ENCODE results near the gene ACKR2. TPM values are rescaled to one million over a fixed set of nuclear protein-coding genes. Genes with fewer than 3 reads are reported as not detected.

Gene ACKR2
- total and polyA plus RNA-seq, 2 donors (not counting 3 experiments of a cell fraction or from before 2014, with no cell fraction given): 0.01 TPM; not detected in 1

DNA sequence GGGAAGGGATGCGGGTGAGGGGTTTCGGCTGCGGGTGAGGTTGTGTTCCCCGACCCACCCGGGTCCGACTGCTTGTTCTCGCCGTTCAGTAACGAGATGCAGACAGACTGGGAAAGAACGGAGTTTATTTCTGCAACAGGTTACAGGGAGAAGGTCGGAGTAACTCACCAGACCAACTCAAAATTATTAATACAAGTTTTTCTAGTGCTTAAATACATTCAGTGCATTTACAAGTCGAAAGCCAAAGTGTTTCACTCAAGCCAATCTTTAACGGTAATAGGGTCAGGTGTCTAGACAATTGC, 4.5 kb upstream of the ACKR2 start:
- H2AFZ ChIP-seq (ENCODE audit: low read depth, low read length): peak overlapping the region; percentile 91
- TF ChIP-seq GATA2 (IDR thresholded peaks at IDR 0.05; ENCODE audit: insufficient read depth, insufficient read length, low read depth, low read length) (no peak), EZH2 (IDR thresholded peaks at IDR 0.05; ENCODE audit: borderline replicate concordance, low read depth, low read length, severe bottlenecking) (no peak), POLR2AphosphoS5 (IDR thresholded peaks at IDR 0.05; ENCODE audit: insufficient read depth, low read depth, low read length) (no peak), FOS (IDR thresholded peaks at IDR 0.05; ENCODE audit: borderline replicate concordance, insufficient read depth, low read length) (no peak), MYC (IDR thresholded peaks at IDR 0.05; ENCODE audit: low read depth, low read length) (no peak), POLR2A (IDR thresholded peaks at IDR 0.05; ENCODE audit: low read depth, low read length) (no peak), JUN (IDR thresholded peaks at IDR 0.05; ENCODE audit: borderline replicate concordance, insufficient read depth, insufficient read length, low read depth) (no peak)
- TF ChIP-seq, protein P1, sequence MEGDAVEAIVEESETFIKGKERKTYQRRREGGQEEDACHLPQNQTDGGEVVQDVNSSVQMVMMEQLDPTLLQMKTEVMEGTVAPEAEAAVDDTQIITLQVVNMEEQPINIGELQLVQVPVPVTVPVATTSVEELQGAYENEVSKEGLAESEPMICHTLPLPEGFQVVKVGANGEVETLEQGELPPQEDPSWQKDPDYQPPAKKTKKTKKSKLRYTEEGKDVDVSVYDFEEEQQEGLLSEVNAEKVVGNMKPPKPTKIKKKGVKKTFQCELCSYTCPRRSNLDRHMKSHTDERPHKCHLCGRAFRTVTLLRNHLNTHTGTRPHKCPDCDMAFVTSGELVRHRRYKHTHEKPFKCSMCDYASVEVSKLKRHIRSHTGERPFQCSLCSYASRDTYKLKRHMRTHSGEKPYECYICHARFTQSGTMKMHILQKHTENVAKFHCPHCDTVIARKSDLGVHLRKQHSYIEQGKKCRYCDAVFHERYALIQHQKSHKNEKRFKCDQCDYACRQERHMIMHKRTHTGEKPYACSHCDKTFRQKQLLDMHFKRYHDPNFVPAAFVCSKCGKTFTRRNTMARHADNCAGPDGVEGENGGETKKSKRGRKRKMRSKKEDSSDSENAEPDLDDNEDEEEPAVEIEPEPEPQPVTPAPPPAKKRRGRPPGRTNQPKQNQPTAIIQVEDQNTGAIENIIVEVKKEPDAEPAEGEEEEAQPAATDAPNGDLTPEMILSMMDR (IDR thresholded peaks at IDR 0.05; ENCODE audit: extremely low read depth in 1 of 2, insufficient read depth in 1 of 2, low read depth in 1 of 2, low read length in 2 of 2): no peak
- TF ChIP-seq, protein P2, sequence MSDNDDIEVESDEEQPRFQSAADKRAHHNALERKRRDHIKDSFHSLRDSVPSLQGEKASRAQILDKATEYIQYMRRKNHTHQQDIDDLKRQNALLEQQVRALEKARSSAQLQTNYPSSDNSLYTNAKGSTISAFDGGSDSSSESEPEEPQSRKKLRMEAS (IDR thresholded peaks at IDR 0.05; ENCODE audit: insufficient read depth, insufficient read length): no peak
- POLR2A ChIA-PET: no interaction called here
- intact Hi-C loops (cut with micrococcal nuclease): loop anchor here (2.0 kb wide), 1 partner anchor 32 kb away; the partner anchor contains the start of gene CCDC13
- BruUV-seq (replicated peaks): no TSS peak
- H4K20me1 ChIP-seq (replicated peaks; ENCODE audit: control insufficient read depth, extremely low read depth, insufficient read depth, low read length): no peaks in the 10 kb centered on the region
- DNase-seq (ENCODE audit: low read depth, low spot score): no peak
- CTCF ChIA-PET: interaction anchor here (1.0 to 5.5 kb wide), 6 partner anchors 10 to 253 kb away, joined by 3 to 24 read pairs (median 5); no protein-coding TSS in a partner anchor
- no peaks in the 10 kb centered on the region for H3K9me1 ChIP-seq (replicated peaks; ENCODE audit: control insufficient read depth, extremely low read depth, insufficient read depth, low read length)
- H3K79me2 ChIP-seq (ENCODE audit: control insufficient read depth, insufficient read depth, low read length): peaks cover 37% of the 10 kb centered on the region
- H3K4me3 ChIP-seq (replicated peaks in 1 of 3; ENCODE audit: insufficient read depth in 1 of 3, low read depth in 1 of 3, low read length in 3 of 3): peak overlapping the region; percentile 11 to 77 (median 52)
- no peaks in the 10 kb centered on the region for H3K9me3 ChIP-seq (replicated peaks; ENCODE audit: control insufficient read depth, insufficient read depth, low read length)
- no peak overlapping the region for H3K27ac ChIP-seq (ENCODE audit: insufficient read depth, low read depth, low read length)
- H3K4me1 ChIP-seq (ENCODE audit: control insufficient read depth, extremely low read depth, insufficient read depth, low read length): peaks cover 11% of the 10 kb centered on the region
- FAIRE-seq: peak; percentile 46
- no peak overlapping the region for H3K9ac ChIP-seq (replicated peaks; ENCODE audit: extremely low read depth, insufficient read depth, low read length)
- peak overlapping the region; percentile 81 for H3K4me2 ChIP-seq (ENCODE audit: insufficient read depth, low read length)
- dilution Hi-C loops (cut with MboI; ENCODE audit: extremely low pct_ligation_motif_present, low sequenced_read_pairs): no loop called here
- H3K27me3 ChIP-seq (ENCODE audit: control insufficient read depth in 2 of 2, insufficient read depth in 2 of 2, low read length in 2 of 2): peaks cover 2 to 10% of the 10 kb centered on the region in 2 experiments
- H3K36me3 ChIP-seq (ENCODE audit: control insufficient read depth in 2 of 2, extremely low read depth in 1 of 2, insufficient read depth in 2 of 2, low read length in 2 of 2): no peaks in the 10 kb centered on the region

All from endothelial cell of umbilical vein (primary cell).